Nephron progenitor cell (in vitro differentiated cells): Measurements from ENCODE around the gene OR1F1.
"Not testable (repeated sequence)": the region's sequence is repeated elsewhere in the genome, so short reads cannot be mapped to it uniquely, and the experiment has no call there.

Source experiments
- DNase-seq: peaks from one replicate; pipeline ENCODE4 v3.0.0; 2021
- H3K27ac Mint-ChIP-seq: 2 replicates; pipeline ENCODE4 v1.8.0; 2021; ENCODE audit warnings: mild to moderate bottlenecking, moderate library complexity, mixed read lengths
- H3K27me3 Mint-ChIP-seq: 2 replicates; pipeline ENCODE4 v1.8.0; 2021; ENCODE audit warnings: mild to moderate bottlenecking, low read depth, mixed read lengths; ENCODE audit not compliant: poor library complexity
- H3K36me3 Mint-ChIP-seq: 2 replicates; pipeline ENCODE4 v1.8.0; 2021; ENCODE audit warnings: low read depth, mixed read lengths
- H3K4me1 Mint-ChIP-seq: 2 replicates; pipeline ENCODE4 v1.8.0; 2021; ENCODE audit warnings: mixed read lengths
- H3K4me3 Mint-ChIP-seq: 2 replicates; pipeline ENCODE4 v1.8.0; 2021; ENCODE audit warnings: mild to moderate bottlenecking, moderate library complexity, mixed read lengths
- H3K9me3 Mint-ChIP-seq: 2 replicates; pipeline ENCODE4 v1.8.0; 2021; ENCODE audit warnings: mild to moderate bottlenecking, moderate library complexity, mixed read lengths
- CTCF ChIP-seq: fragments of 200-600 bp; sonication (generic); IDR thresholded peaks from 2 replicates; pipeline ENCODE4 v1.5.0; 2021; ENCODE audit warnings: antibody characterized with exemption

Gene OR1F1

GRCh38 chr16:3187798-3188674 lies at the start of gene OR1F1:
Gene OR1F1 (plus strand): TSS chr16:3188204.
- H3K9me3 Mint-ChIP-seq: peaks cover 23% of the 10 kb centered on the region
- TF ChIP-seq CTCF: no peak
- no peak within 1 kb of the TSS for H3K27ac Mint-ChIP-seq

DNA sequence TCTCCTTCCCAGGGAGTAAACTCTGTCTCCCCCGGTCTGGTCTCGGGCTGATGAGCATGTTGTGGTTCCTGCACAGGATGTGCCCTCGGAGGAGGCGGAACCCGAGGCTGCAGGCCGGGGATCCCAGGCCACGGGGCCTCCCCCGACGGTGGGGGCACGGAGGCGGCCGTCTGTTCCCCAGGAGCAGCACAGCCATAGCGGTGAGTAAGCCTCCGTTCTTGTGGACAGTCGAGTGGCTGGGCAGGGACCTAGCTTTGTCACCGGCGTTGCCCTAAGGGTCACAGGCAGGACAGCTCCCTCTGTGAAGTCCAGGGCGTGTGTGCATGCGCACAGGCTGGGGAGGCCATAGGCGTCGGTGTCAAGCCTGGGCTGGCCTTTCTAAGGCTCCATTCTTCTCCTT lies 49.7 kb upstream of the OR1F1 start:
- H3K27ac Mint-ChIP-seq: no peak overlapping the region
- H3K36me3 Mint-ChIP-seq: peaks cover 7% of the 10 kb centered on the region
- H3K27me3 Mint-ChIP-seq: peaks cover 2% of the 10 kb centered on the region
- no peak overlapping the region for H3K4me3 Mint-ChIP-seq
- no peak for DNase-seq
- peaks cover 30% of the 10 kb centered on the region for H3K4me1 Mint-ChIP-seq
- TF ChIP-seq CTCF: no peak
- no peaks in the 10 kb centered on the region for H3K9me3 Mint-ChIP-seq

More at GRCh38 chr16:3187798-3188674, at the start of gene OR1F1:
- peak within 1 kb of the TSS; percentile 91 for H3K4me3 Mint-ChIP-seq
- H3K36me3 Mint-ChIP-seq: no peaks in the 10 kb centered on the region
- H3K4me1 Mint-ChIP-seq: peaks cover 29% of the 10 kb centered on the region
- peaks cover 93% of the 10 kb centered on the region for H3K27me3 Mint-ChIP-seq
- DNase-seq: peak; percentile 59

DNA sequence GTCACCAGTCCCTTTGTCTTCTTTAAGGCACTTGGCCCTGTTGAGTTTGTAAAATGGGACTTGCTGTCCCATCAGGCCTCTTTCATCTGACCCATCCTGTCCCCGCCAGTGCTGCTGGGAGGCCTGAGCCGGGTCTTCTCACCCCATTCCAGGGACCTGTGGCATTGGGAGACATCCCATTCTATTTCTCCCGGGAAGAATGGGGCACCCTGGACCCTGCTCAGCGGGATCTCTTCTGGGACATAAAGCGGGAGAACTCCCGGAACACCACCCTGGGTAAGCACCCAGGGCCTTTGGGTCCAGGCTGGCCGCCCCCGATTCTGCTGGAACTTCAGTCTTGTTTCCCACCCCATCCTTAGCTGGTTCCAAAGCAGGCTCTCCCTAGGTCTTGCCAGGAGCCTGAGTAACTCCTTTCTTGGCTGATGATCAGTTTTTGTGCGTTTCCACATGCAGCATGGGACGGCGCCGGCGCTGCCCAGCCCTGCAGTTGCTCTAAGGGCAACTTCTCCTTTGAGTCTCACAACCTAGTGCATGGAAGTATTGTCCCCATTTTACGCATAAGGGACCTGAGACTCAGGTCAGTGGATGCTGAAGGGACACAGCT lies 49.1 kb upstream of the OR1F1 start:
- Mint-ChIP-seq H3K4me1 (peaks cover 27% of the 10 kb centered on the region), H3K27ac (no peak overlapping the region), H3K4me3 (no peak overlapping the region), H3K27me3 (peaks cover 2% of the 10 kb centered on the region), H3K36me3 (peaks cover 7% of the 10 kb centered on the region), H3K9me3 (no peaks in the 10 kb centered on the region)
- DNase-seq: no peak
- no peak for TF ChIP-seq CTCF

DNA sequence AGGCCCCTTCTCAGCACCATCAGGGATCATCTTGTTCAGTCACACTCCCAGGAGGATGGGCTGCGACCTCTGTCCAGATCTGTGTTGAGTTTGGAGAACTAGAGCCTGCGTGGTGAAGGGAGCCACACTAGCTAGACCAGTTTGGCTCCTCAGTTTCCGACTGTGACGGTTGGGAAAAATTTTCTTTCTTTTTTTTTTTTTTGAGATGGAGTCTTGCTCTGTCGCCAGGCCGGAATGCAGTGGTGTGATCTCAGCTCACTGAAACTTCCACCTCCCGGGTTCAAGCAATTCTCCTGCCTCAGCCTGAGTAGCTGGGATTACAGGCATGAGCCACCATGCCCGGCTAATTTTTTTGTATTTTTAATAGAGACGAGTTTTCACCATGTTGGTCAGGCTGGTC lies 48.4 kb upstream of the OR1F1 start:
- H3K4me1 Mint-ChIP-seq: peaks cover 23% of the 10 kb centered on the region
- H3K4me3 Mint-ChIP-seq, H3K9me3 Mint-ChIP-seq, H3K27me3 Mint-ChIP-seq, H3K36me3 Mint-ChIP-seq, DNase-seq, H3K27ac Mint-ChIP-seq: not testable (repeated sequence)

DNA sequence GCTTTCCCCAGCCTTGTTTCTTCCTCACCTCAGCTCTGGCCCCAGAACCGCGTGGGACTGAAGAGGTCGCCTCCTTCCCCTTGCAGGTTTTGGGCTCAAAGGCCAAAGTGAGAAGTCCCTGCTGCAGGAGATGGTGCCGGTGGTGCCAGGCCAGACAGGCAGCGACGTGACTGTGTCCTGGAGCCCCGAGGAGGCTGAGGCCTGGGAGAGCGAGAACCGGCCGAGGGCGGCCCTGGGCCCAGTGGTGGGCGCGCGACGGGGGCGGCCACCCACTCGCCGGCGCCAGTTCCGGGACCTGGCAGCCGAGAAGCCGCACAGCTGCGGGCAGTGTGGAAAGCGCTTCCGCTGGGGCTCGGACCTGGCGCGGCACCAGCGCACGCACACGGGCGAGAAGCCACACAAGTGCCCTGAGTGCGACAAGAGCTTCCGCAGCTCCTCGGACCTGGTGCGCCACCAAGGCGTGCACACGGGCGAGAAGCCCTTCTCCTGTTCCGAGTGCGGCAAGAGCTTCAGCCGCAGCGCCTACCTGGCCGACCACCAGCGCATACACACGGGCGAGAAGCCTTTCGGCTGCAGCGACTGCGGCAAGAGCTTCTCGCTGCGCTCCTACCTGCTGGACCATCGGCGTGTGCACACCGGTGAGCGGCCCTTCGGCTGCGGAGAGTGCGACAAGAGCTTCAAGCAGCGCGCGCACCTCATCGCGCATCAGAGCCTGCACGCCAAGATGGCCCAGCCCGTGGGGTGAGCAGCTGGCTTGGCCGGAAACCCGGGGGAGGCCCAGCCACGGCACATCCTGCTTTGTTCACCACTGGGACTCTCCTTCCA lies 47.2 kb upstream of the OR1F1 start:
- Mint-ChIP-seq H3K4me1 (peaks cover 17% of the 10 kb centered on the region), H3K36me3 (peaks cover 7% of the 10 kb centered on the region), H3K27ac (no peak overlapping the region), H3K4me3 (no peak overlapping the region), H3K27me3 (peaks cover 10% of the 10 kb centered on the region), H3K9me3 (no peaks in the 10 kb centered on the region)
- no peak for TF ChIP-seq CTCF
- no peak for DNase-seq

GRCh38 chr16:3141781-3142311 lies 46.2 kb upstream of the OR1F1 start:
- Mint-ChIP-seq H3K27ac (no peak overlapping the region), H3K9me3 (no peaks in the 10 kb centered on the region), H3K4me3 (no peak overlapping the region), H3K27me3 (peaks cover 13% of the 10 kb centered on the region), H3K36me3 (peaks cover 7% of the 10 kb centered on the region), H3K4me1 (peaks cover 12% of the 10 kb centered on the region)
- DNase-seq: no peak
- no peak for TF ChIP-seq CTCF
